ENCODE results near the gene MATN1.

MATN1 gene, protein sequence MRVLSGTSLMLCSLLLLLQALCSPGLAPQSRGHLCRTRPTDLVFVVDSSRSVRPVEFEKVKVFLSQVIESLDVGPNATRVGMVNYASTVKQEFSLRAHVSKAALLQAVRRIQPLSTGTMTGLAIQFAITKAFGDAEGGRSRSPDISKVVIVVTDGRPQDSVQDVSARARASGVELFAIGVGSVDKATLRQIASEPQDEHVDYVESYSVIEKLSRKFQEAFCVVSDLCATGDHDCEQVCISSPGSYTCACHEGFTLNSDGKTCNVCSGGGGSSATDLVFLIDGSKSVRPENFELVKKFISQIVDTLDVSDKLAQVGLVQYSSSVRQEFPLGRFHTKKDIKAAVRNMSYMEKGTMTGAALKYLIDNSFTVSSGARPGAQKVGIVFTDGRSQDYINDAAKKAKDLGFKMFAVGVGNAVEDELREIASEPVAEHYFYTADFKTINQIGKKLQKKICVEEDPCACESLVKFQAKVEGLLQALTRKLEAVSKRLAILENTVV

DNA sequence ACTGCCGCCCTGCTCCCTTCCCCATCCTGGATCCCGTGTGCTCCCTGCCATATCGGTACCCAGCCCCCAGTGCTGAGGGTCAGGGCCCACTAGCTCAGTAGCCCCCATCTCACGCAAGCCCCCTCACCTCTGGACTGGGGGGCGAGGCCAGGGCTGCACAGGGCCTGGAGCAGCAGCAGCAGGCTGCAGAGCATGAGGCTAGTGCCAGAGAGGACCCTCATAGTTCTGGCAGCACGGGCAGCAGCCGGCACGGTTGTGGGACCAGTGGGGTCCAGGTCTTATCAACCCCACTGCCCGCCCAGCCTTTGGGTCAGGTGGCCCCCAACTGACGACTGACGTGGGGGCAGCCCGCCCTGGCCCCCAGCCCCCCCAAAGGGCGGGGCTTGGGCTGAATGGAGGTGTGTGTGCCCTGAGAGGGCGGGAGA is at the start of gene MATN1:
Gene MATN1 (minus strand): TSS at position 255 of the 425 bp plus-strand sequence. CDS start 34 bp downstream, at position 221.
- H3F3A ChIP-seq (ENCODE audit: control insufficient read depth, insufficient read depth), result 0 out of 2 replicates have a peak, but pooled peaks cover 3% of the 10 kb centered on the region
- H3K9me2 ChIP-seq (replicated peaks; ENCODE audit: control insufficient read depth, low read length), result no peaks in the 10 kb centered on the region
- TF ChIP-seq, protein P1, sequence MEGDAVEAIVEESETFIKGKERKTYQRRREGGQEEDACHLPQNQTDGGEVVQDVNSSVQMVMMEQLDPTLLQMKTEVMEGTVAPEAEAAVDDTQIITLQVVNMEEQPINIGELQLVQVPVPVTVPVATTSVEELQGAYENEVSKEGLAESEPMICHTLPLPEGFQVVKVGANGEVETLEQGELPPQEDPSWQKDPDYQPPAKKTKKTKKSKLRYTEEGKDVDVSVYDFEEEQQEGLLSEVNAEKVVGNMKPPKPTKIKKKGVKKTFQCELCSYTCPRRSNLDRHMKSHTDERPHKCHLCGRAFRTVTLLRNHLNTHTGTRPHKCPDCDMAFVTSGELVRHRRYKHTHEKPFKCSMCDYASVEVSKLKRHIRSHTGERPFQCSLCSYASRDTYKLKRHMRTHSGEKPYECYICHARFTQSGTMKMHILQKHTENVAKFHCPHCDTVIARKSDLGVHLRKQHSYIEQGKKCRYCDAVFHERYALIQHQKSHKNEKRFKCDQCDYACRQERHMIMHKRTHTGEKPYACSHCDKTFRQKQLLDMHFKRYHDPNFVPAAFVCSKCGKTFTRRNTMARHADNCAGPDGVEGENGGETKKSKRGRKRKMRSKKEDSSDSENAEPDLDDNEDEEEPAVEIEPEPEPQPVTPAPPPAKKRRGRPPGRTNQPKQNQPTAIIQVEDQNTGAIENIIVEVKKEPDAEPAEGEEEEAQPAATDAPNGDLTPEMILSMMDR (IDR thresholded peaks at IDR 0.05; ENCODE audit: low read depth, low read length, poor library complexity, severe bottlenecking), result no peak
- no peak for TF ChIP-seq EZH2phosphoT487 (IDR thresholded peaks at IDR 0.05; ENCODE audit: borderline replicate concordance, low read length)
- no peaks in the 10 kb centered on the region for H3K36me3 ChIP-seq (ENCODE audit: control insufficient read depth, low read length)
- H3K4me1 ChIP-seq (ENCODE audit: control insufficient read depth, low read length), result peaks cover 36% of the 10 kb centered on the region
- no peaks in the 10 kb centered on the region for H3K27me3 ChIP-seq (ENCODE audit: control insufficient read depth, low read length)
- H3K9me3 ChIP-seq (ENCODE audit: control insufficient read depth, insufficient read depth, low read length), result no peaks in the 10 kb centered on the region
- no peak within 1 kb of the TSS for H3K4me2 ChIP-seq (ENCODE audit: low read length)
- 0 out of 2 replicates have a peak, but pooled peaks cover 4% of the 10 kb centered on the region for H4K20me1 ChIP-seq (ENCODE audit: control insufficient read depth, insufficient read depth, low read depth, low read length)
- no peaks in the 10 kb centered on the region for H3K79me2 ChIP-seq (ENCODE audit: control insufficient read depth, low read length)
- H3K4me3 ChIP-seq (ENCODE audit: low read length), result no peak within 1 kb of the TSS
- H3K27ac ChIP-seq (ENCODE audit: low read depth, low read length), result no peak within 1 kb of the TSS

DNA sequence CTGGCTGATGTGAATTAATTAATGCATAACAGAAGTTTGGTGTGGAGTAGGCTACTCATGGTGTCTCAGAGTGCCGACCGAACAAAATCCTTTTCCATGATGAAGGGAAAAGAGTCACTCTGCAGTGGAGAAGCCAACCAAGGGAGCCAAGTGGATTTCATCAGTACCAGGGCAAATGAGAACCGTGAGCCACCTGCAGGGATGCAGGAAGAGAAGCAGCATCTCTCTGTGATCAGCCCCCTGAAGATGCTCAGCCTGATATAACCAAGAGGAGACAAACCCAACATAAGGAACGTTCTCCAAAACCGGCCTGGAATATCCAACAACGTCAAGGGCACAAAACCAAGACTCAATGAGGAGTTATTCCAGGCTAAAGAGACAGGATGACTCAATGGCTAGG is 47.6 kb upstream of the MATN1 start:
- Histone ChIP-seq H3K9me3 (ENCODE audit: control insufficient read depth, insufficient read depth, low read length) (no peaks in the 10 kb centered on the region), H3K4me1 (ENCODE audit: control insufficient read depth, low read length) (peaks cover 20% of the 10 kb centered on the region), H3K9me2 (replicated peaks; ENCODE audit: control insufficient read depth, low read length) (no peaks in the 10 kb centered on the region), H3K79me2 (ENCODE audit: control insufficient read depth, low read length) (no peaks in the 10 kb centered on the region), H3K27ac (ENCODE audit: low read depth, low read length) (no peak overlapping the region), H3K36me3 (ENCODE audit: control insufficient read depth, low read length) (no peaks in the 10 kb centered on the region), H3K4me3 (ENCODE audit: low read length) (no peak overlapping the region), H3K27me3 (ENCODE audit: control insufficient read depth, low read length) (peaks cover 7% of the 10 kb centered on the region; the same call in 1 of the 2 replicates), H3K4me2 (ENCODE audit: low read length) (no peak overlapping the region), H4K20me1 (ENCODE audit: control insufficient read depth, insufficient read depth, low read depth, low read length) (no peaks in the 10 kb centered on the region), H3F3A (ENCODE audit: control insufficient read depth, insufficient read depth) (no peaks in the 10 kb centered on the region)
- TF ChIP-seq, protein P1 (IDR thresholded peaks at IDR 0.05; ENCODE audit: low read depth, low read length, poor library complexity, severe bottlenecking), result no peak
- no peak for TF ChIP-seq EZH2phosphoT487 (IDR thresholded peaks at IDR 0.05; ENCODE audit: borderline replicate concordance, low read length)

DNA sequence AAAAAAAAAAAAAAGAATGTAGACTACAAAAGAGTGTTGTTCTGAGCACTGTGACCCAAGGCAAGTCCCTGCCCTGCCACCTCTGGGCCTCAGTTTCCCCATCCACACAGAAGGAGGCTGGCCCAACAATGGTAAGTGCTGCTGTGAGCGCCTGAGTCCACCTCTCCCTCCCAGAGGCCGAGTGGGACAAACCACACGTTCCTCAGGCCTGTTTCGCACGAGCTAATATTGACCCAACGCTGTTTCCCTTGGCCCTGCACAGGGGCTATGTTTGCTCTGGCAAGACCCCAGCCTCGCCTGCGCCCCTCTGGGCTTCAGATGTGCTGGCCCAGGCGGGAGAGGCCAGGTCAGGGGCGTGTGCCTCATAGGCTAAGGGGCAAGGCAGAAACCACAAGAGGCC is 46.8 kb upstream of the MATN1 start:
- no peak for TF ChIP-seq EZH2phosphoT487 (IDR thresholded peaks at IDR 0.05; ENCODE audit: borderline replicate concordance, low read length)
- TF ChIP-seq, protein P1 (IDR thresholded peaks at IDR 0.05; ENCODE audit: low read depth, low read length, poor library complexity, severe bottlenecking), result no peak
- peaks cover 7% of the 10 kb centered on the region; the same call in 1 of the 2 replicates for H3K27me3 ChIP-seq (ENCODE audit: control insufficient read depth, low read length)
- H3K27ac ChIP-seq (ENCODE audit: low read depth, low read length), result no peak overlapping the region
- no peaks in the 10 kb centered on the region for H3K9me3 ChIP-seq (ENCODE audit: control insufficient read depth, insufficient read depth, low read length)
- H3K79me2 ChIP-seq (ENCODE audit: control insufficient read depth, low read length), result no peaks in the 10 kb centered on the region
- no peak overlapping the region for H3K4me2 ChIP-seq (ENCODE audit: low read length)
- no peaks in the 10 kb centered on the region for H3K9me2 ChIP-seq (replicated peaks; ENCODE audit: control insufficient read depth, low read length)
- H3K36me3 ChIP-seq (ENCODE audit: control insufficient read depth, low read length), result no peaks in the 10 kb centered on the region
- H3K4me1 ChIP-seq (ENCODE audit: control insufficient read depth, low read length), result peaks cover 17% of the 10 kb centered on the region
- H3F3A ChIP-seq (ENCODE audit: control insufficient read depth, insufficient read depth), result no peaks in the 10 kb centered on the region
- H4K20me1 ChIP-seq (ENCODE audit: control insufficient read depth, insufficient read depth, low read depth, low read length), result no peaks in the 10 kb centered on the region
- no peak overlapping the region for H3K4me3 ChIP-seq (ENCODE audit: low read length)
